Measurements from ENCODE around the gene S1PR1.

S1PR1 gene

DNA sequence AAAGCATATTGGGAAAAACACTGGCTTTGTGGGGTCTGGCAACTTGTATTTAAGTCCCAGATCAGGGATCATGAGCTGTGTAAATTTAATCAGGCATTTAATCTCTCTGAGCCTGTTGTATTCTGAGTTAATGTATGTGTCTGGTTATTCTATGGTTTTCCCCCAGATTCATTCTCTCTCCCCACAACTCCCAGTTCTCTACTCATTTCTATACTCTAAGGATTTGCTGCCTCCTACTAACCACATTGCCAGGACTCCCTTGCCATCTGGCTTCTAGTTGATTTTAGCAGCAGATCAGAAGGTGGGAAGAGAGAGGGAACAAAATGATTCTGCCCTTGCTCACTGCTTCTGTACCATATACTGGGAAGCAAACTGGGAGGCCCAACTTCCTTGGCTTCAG, 31.4 kb upstream of the S1PR1 start:
- TF ChIP-seq FOXM1 (IDR thresholded peaks at IDR 0.05; ENCODE audit: borderline replicate concordance, low read depth) = no peak
- no peak for TF ChIP-seq NFIC (IDR thresholded peaks at IDR 0.05)
- no peak for TF ChIP-seq RAD21 (IDR thresholded peaks at IDR 0.05; ENCODE audit: low read depth)
- TF ChIP-seq TCF12 (IDR thresholded peaks at IDR 0.05; ENCODE audit: low read depth) = no peak
- no peak for TF ChIP-seq ZBTB7A (IDR thresholded peaks at IDR 0.05; ENCODE audit: low read depth)
- TF ChIP-seq, protein P1, sequence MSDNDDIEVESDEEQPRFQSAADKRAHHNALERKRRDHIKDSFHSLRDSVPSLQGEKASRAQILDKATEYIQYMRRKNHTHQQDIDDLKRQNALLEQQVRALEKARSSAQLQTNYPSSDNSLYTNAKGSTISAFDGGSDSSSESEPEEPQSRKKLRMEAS (IDR thresholded peaks at IDR 0.05) = no peak
- no peak for TF ChIP-seq TEAD4 (IDR thresholded peaks at IDR 0.05)
- TF ChIP-seq, protein P2, sequence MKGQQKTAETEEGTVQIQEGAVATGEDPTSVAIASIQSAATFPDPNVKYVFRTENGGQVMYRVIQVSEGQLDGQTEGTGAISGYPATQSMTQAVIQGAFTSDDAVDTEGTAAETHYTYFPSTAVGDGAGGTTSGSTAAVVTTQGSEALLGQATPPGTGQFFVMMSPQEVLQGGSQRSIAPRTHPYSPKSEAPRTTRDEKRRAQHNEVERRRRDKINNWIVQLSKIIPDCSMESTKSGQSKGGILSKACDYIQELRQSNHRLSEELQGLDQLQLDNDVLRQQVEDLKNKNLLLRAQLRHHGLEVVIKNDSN (IDR thresholded peaks at IDR 0.05) = no peak
- no peak for TF ChIP-seq CEBPB (IDR thresholded peaks at IDR 0.05)
- TF ChIP-seq, protein P3, sequence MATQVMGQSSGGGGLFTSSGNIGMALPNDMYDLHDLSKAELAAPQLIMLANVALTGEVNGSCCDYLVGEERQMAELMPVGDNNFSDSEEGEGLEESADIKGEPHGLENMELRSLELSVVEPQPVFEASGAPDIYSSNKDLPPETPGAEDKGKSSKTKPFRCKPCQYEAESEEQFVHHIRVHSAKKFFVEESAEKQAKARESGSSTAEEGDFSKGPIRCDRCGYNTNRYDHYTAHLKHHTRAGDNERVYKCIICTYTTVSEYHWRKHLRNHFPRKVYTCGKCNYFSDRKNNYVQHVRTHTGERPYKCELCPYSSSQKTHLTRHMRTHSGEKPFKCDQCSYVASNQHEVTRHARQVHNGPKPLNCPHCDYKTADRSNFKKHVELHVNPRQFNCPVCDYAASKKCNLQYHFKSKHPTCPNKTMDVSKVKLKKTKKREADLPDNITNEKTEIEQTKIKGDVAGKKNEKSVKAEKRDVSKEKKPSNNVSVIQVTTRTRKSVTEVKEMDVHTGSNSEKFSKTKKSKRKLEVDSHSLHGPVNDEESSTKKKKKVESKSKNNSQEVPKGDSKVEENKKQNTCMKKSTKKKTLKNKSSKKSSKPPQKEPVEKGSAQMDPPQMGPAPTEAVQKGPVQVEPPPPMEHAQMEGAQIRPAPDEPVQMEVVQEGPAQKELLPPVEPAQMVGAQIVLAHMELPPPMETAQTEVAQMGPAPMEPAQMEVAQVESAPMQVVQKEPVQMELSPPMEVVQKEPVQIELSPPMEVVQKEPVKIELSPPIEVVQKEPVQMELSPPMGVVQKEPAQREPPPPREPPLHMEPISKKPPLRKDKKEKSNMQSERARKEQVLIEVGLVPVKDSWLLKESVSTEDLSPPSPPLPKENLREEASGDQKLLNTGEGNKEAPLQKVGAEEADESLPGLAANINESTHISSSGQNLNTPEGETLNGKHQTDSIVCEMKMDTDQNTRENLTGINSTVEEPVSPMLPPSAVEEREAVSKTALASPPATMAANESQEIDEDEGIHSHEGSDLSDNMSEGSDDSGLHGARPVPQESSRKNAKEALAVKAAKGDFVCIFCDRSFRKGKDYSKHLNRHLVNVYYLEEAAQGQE (IDR thresholded peaks at IDR 0.05; ENCODE audit: low read depth) = no peak

DNA sequence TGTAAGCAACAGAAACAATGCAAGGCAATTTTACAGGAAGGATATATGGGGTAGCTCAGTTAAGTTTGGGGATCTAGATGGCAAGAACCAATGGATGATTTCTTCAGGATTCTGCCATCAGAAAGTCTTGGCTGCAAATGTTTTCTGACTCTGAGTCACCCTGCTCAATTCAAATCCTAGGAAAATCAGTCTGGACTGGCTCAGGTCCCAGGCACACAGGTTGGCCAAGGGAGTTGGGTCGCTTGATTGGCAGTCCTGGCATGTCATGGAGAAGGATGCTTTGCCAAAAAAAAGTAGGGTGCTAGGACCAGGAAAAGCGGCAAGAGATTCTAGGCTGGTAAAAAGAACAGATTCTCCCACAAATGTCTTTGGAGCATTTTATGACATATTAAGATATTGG, 28.9 kb upstream of the S1PR1 start:
- TF ChIP-seq NFIC (IDR thresholded peaks at IDR 0.05) (no peak), CREB1 (IDR thresholded peaks at IDR 0.05; ENCODE audit: low read depth) (no peak), EP300 (IDR thresholded peaks at IDR 0.05; ENCODE audit: borderline replicate concordance) (no peak), EGR1 (IDR thresholded peaks at IDR 0.05) (no peak), ZBTB7A (IDR thresholded peaks at IDR 0.05; ENCODE audit: low read depth) (no peak), FOXM1 (IDR thresholded peaks at IDR 0.05; ENCODE audit: borderline replicate concordance, low read depth) (no peak), TEAD4 (IDR thresholded peaks at IDR 0.05) (no peak), TCF12 (IDR thresholded peaks at IDR 0.05; ENCODE audit: low read depth) (no peak), TAF1 (IDR thresholded peaks at IDR 0.05; ENCODE audit: low read depth) (no peak), CEBPB (IDR thresholded peaks at IDR 0.05) (no peak), YY1 (IDR thresholded peaks at IDR 0.05; ENCODE audit: low read depth) (no peak), RAD21 (IDR thresholded peaks at IDR 0.05; ENCODE audit: low read depth) (no peak)
- TF ChIP-seq, protein P2 (IDR thresholded peaks at IDR 0.05) = no peak
- TF ChIP-seq, protein P1 (IDR thresholded peaks at IDR 0.05) = no peak
- TF ChIP-seq, protein P3 (IDR thresholded peaks at IDR 0.05; ENCODE audit: low read depth) = no peak

DNA sequence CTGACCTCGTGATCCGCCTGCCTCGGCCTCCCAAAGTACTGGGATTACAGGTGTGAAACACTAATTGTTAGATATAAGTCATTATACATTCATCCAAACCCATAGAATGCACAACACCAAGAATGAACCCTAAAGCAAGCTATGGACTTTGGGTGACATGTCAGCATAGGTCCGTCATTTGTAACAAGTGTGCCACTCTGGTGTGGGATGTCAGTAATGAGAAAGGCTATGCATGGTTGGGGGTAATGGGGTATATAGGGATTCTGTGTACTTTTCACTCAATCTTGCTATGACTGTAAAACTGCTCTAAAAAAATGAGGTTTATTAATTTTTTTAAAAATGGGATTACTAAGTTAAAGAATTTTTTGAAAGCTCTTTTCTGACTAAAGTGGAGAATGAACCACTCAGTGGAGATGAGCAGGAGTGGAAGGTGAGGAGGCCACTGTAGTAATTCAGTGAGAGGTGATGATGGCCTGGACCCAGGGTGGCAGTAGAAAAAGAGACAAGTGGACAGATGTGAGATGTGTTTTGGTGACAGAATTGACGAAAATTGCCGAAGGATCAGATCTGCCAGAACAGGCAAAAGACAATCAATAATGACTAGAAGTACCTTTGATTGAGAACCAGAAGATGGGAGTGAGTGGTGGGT, 21.3 kb upstream of the S1PR1 start:
- no peak for TF ChIP-seq ZBTB7A (IDR thresholded peaks at IDR 0.05; ENCODE audit: low read depth)
- no peak for TF ChIP-seq RAD21 (IDR thresholded peaks at IDR 0.05; ENCODE audit: low read depth)
- TF ChIP-seq NFIC (IDR thresholded peaks at IDR 0.05) = no peak
- no peak for TF ChIP-seq FOXM1 (IDR thresholded peaks at IDR 0.05; ENCODE audit: borderline replicate concordance, low read depth)
- no peak for TF ChIP-seq TEAD4 (IDR thresholded peaks at IDR 0.05)
- no peak for TF ChIP-seq EP300 (IDR thresholded peaks at IDR 0.05; ENCODE audit: borderline replicate concordance)
- no peak for TF ChIP-seq TCF12 (IDR thresholded peaks at IDR 0.05; ENCODE audit: low read depth)
- no peak for TF ChIP-seq TAF1 (IDR thresholded peaks at IDR 0.05; ENCODE audit: low read depth)
- TF ChIP-seq YY1 (IDR thresholded peaks at IDR 0.05; ENCODE audit: low read depth) = no peak
- no peak for TF ChIP-seq CEBPB (IDR thresholded peaks at IDR 0.05)
- TF ChIP-seq, protein P3 (IDR thresholded peaks at IDR 0.05; ENCODE audit: low read depth) = no peak
- TF ChIP-seq, protein P2 (IDR thresholded peaks at IDR 0.05) = no peak
- TF ChIP-seq, protein P1 (IDR thresholded peaks at IDR 0.05) = no peak
- no peak for TF ChIP-seq EGR1 (IDR thresholded peaks at IDR 0.05)
- no peak for TF ChIP-seq CREB1 (IDR thresholded peaks at IDR 0.05; ENCODE audit: low read depth)
